ENCODE results near the gene FOSB.

The FOSB gene

DNA sequence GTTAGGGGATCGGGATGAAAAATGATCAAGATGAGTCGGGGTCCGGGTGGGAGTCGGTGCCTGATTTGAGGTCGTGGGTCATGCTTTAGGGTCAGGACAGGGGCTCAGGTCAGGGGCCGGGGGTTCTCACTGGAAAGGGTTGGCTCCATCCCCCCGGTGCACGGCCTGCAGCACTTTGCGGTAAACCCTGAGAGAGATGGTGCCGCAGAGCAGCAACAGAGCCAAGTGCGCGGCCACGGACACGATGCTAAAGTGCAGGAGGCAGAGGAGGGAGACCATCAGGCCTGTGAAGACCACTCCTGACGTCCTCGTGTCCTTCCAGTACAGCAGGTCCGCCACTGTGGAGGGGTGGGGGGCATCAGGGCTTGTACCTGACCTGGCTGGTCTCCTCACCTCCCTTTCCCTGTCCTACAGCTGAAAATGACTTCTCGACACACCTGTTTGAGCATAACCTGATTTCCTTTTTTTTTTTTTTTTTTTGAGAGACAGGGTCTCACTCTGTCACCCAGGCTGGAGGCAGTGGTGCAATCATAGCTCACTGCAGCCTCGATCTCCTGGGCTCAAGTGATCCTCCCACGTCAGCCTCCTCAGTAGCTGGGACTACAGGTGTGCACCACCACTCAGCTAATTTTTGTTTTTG lies 21.5 kb downstream of the FOSB start:
- no peaks in the 10 kb centered on the region for H3K9me3 Mint-ChIP-seq
- H3K4me1 Mint-ChIP-seq (ENCODE audit: low read depth): peaks cover 37% of the 10 kb centered on the region
- no peak overlapping the region for H3K27ac Mint-ChIP-seq
- peaks cover 19% of the 10 kb centered on the region for H3K36me3 Mint-ChIP-seq (ENCODE audit: low read depth)
- intact Hi-C loops (cut with micrococcal nuclease): no loop called here
- peaks cover 14% of the 10 kb centered on the region for H3K27me3 Mint-ChIP-seq
- H3K4me3 Mint-ChIP-seq: no peak overlapping the region

DNA sequence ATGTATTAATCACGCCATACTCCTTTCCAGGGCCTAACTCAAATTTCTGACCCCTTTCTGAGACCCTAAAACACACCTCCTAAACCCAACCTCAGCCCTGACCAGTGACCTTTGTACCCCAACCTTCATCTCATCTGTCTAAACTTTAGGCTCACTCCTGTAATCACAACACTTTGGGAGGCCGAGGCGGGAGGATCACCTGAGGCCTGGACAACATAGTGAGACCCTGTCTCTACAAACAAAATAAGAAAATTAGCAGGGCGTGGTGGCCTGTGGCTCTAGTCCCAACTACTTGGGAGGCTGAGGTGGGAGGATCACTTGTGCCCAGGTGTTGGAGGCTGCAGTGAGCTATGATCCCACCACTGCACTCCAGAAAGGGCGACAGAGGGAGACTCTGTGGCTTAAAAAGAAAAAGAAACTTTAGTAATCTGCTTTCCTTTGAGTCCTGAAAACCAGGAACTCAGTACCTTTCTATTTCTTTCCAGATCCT lies 24.4 kb downstream of the FOSB start:
- Mint-ChIP-seq H3K27ac (peak overlapping the region; percentile 70), H3K4me3 (peak overlapping the region; percentile 80), H3K9me3 (no peaks in the 10 kb centered on the region), H3K4me1 (ENCODE audit: low read depth) (peaks cover 40% of the 10 kb centered on the region), H3K27me3 (peaks cover 36% of the 10 kb centered on the region), H3K36me3 (ENCODE audit: low read depth) (peaks cover 13% of the 10 kb centered on the region)
- intact Hi-C loops (cut with micrococcal nuclease): loop anchor here (10.0 kb wide), 1 partner anchor 153 kb away; no protein-coding TSS in a partner anchor

DNA sequence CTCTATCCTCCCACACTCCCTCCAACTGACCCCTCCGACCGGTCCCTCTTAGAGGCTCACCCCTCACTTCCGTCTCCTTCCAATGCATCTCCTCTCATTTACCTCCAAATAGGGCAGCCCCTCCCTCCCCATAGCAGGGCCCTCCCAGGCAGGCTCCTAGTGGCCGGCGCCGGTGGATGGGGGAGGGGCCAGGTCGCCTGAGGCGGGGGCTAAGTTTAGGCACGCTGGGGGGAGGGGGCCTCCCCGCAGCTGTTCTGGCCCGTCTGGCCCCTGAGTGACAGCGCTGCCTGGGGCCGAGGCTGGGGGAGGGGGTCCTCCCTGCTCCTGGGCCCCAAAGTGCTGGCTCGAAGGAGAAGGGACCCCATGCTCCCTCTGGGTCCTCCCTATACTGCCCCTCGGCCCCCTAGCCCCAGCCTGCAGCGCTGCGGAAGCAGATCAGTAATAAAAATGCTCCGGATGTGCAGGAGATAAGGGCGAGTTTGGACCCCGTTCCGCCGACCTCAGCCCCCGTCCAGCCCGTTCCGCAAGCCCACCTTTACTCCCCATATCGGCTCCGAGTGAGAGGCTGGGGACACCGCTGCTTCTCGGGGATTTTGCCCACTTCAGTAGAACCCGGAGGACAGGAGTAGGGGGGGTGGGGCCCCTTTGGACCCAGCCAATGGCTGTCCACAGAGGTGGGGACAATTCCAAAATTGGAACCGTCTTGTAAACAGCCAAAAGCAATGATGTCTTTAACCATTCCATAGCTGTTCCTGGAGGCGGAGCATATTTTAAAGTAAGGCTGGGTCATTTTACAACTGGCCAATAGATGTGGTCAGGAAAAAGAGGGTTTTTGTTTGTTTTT lies 25.1 kb downstream of the FOSB start:
- Mint-ChIP-seq H3K4me3 (peak overlapping the region; percentile 80), H3K27me3 (peaks cover 39% of the 10 kb centered on the region), H3K4me1 (ENCODE audit: low read depth) (peaks cover 46% of the 10 kb centered on the region), H3K27ac (peak overlapping the region; percentile 70), H3K9me3 (no peaks in the 10 kb centered on the region), H3K36me3 (ENCODE audit: low read depth) (peaks cover 13% of the 10 kb centered on the region)
- intact Hi-C loops (cut with micrococcal nuclease): loop anchor here (1.0 to 10.0 kb wide), 2 partner anchors 65 to 152 kb away; no protein-coding TSS in a partner anchor

GRCh38 chr19:45494261-45494916 lies 26.6 kb downstream of the FOSB start:
- no peak overlapping the region for H3K27ac Mint-ChIP-seq
- intact Hi-C loops (cut with micrococcal nuclease): loop anchor here (10.0 kb wide), 1 partner anchor 150 kb away; no protein-coding TSS in a partner anchor
- H3K27me3 Mint-ChIP-seq: peaks cover 50% of the 10 kb centered on the region
- H3K36me3 Mint-ChIP-seq (ENCODE audit: low read depth): no peaks in the 10 kb centered on the region
- no peaks in the 10 kb centered on the region for H3K9me3 Mint-ChIP-seq
- H3K4me1 Mint-ChIP-seq (ENCODE audit: low read depth): peaks cover 60% of the 10 kb centered on the region
- H3K4me3 Mint-ChIP-seq: no peak overlapping the region

DNA sequence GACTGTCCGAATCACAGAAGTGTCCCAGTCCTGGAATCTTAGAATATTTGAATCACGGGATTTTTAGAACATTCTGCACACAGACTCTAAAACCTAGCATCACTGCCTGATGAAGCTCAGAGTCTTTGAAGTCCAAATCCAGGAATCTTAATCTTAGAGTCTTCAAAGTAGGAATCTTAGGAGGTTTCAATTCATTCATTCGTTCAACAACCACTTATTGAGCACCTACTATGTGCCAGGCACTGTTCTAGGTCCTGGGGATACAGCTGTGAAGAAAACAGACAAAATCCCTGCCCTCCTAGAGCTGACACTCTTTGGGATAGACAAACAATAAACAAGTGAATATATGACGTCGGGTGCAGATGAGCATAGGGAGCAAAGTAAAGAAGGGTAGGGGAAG lies 27.4 kb downstream of the FOSB start:
- intact Hi-C loops (cut with micrococcal nuclease): loop anchor here (10.0 kb wide), 1 partner anchor 150 kb away; no protein-coding TSS in a partner anchor
- peaks cover 53% of the 10 kb centered on the region for H3K27me3 Mint-ChIP-seq
- peak overlapping the region; percentile 5 for H3K4me3 Mint-ChIP-seq
- peaks cover 65% of the 10 kb centered on the region for H3K4me1 Mint-ChIP-seq (ENCODE audit: low read depth)
- no peak overlapping the region for H3K27ac Mint-ChIP-seq
- H3K9me3 Mint-ChIP-seq: no peaks in the 10 kb centered on the region
- H3K36me3 Mint-ChIP-seq (ENCODE audit: low read depth): no peaks in the 10 kb centered on the region

DNA sequence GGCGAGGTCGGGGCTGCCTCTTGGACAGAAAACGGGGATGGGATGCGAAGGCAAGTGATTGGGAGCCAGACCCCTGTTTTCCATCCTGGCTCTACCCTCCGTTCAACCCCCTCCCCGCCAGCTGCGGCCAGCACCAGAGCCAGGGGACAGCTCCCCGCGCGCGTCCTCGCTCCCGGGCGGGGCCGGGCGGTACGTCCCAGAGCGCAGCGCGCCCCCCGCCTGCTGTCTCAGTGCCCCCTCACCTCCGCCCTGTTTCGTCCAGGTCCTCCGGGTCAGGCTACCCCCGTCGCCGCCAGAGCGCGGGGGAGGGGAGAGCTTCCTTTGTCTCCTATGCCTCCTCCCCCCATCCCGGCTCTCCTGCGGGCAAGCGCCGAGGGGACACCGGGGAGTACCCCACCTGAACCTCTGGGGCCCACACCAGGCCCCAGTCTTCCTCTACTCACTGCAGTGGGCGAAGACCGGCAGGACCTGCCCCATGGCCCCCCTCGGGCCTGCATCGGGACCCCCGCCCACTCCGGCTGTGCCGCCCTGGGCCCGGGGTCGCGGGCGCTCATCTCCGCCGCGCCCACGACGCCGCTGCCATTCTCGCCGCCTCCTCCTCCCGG lies 28.7 kb downstream of the FOSB start:
- H3K4me1 Mint-ChIP-seq (ENCODE audit: low read depth): peaks cover 77% of the 10 kb centered on the region
- no peaks in the 10 kb centered on the region for H3K36me3 Mint-ChIP-seq (ENCODE audit: low read depth)
- peak overlapping the region; percentile 78 for H3K4me3 Mint-ChIP-seq
- H3K27me3 Mint-ChIP-seq: peaks cover 53% of the 10 kb centered on the region
- peak overlapping the region; percentile 71 for H3K27ac Mint-ChIP-seq
- intact Hi-C loops (cut with micrococcal nuclease): loop anchor here (10.0 kb wide), 1 partner anchor 148 kb away; no protein-coding TSS in a partner anchor
- H3K9me3 Mint-ChIP-seq: no peaks in the 10 kb centered on the region

- intact Hi-C loops (cut with micrococcal nuclease): loop anchor here (10.0 kb wide), 1 partner anchor 147 kb away; no protein-coding TSS in a partner anchor
- Mint-ChIP-seq H3K27ac (peak overlapping the region; percentile 71), H3K36me3 (ENCODE audit: low read depth) (no peaks in the 10 kb centered on the region), H3K9me3 (no peaks in the 10 kb centered on the region), H3K4me3 (no peak overlapping the region), H3K4me1 (ENCODE audit: low read depth) (peaks cover 79% of the 10 kb centered on the region), H3K27me3 (peaks cover 51% of the 10 kb centered on the region)
Observed at GRCh38 chr19:45497791-45498190, 30.0 kb downstream of the FOSB start.

DNA sequence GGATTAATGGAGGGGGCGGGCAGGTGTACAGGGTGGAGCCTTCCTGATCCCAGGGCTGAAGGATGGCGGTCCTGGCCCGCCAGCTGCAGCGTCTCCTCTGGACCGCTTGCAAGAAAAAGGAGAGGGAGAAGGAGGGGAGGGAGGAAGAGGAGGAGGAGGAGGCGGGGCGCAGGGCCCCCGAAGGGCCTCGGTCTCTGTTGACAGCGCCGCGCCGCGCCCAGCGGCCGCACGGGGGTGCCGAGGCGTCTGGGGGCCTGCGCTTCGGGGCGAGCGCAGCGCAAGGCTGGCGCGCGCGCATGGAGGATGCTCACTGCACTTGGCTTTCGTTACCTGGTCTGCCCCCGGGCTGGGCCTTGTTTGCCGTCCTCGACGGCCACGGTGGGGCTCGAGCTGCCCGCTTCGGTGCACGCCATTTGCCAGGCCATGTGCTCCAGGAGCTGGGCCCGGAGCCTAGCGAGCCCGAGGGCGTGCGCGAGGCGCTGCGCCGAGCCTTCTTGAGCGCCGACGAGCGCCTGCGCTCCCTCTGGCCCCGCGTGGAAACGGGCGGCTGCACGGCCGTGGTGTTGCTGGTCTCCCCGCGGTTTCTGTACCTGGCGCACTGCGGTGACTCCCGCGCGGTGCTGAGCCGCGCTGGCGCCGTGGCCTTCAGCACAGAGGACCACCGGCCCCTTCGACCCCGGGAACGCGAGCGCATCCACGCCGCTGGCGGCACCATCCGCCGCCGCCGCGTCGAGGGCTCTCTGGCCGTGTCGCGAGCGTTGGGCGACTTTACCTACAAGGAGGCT lies 30.8 kb downstream of the FOSB start, which contains the start of gene PPM1N:
TSS of gene PPM1N (plus strand) at position 33 of the 785 bp plus-strand sequence. CDS start at position 63, 30 bp downstream.
- H3K4me3 Mint-ChIP-seq: peak within 1 kb of the TSS; percentile 78
- H3K4me1 Mint-ChIP-seq (ENCODE audit: low read depth): peaks cover 76% of the 10 kb centered on the region
- intact Hi-C loops (cut with micrococcal nuclease): loop anchor here (10.0 kb wide), 1 partner anchor 146 kb away; no protein-coding TSS in a partner anchor
- no peaks in the 10 kb centered on the region for H3K36me3 Mint-ChIP-seq (ENCODE audit: low read depth)
- no peaks in the 10 kb centered on the region for H3K9me3 Mint-ChIP-seq
- H3K27me3 Mint-ChIP-seq: peaks cover 49% of the 10 kb centered on the region
- H3K27ac Mint-ChIP-seq: peak within 1 kb of the TSS; percentile 90

DNA sequence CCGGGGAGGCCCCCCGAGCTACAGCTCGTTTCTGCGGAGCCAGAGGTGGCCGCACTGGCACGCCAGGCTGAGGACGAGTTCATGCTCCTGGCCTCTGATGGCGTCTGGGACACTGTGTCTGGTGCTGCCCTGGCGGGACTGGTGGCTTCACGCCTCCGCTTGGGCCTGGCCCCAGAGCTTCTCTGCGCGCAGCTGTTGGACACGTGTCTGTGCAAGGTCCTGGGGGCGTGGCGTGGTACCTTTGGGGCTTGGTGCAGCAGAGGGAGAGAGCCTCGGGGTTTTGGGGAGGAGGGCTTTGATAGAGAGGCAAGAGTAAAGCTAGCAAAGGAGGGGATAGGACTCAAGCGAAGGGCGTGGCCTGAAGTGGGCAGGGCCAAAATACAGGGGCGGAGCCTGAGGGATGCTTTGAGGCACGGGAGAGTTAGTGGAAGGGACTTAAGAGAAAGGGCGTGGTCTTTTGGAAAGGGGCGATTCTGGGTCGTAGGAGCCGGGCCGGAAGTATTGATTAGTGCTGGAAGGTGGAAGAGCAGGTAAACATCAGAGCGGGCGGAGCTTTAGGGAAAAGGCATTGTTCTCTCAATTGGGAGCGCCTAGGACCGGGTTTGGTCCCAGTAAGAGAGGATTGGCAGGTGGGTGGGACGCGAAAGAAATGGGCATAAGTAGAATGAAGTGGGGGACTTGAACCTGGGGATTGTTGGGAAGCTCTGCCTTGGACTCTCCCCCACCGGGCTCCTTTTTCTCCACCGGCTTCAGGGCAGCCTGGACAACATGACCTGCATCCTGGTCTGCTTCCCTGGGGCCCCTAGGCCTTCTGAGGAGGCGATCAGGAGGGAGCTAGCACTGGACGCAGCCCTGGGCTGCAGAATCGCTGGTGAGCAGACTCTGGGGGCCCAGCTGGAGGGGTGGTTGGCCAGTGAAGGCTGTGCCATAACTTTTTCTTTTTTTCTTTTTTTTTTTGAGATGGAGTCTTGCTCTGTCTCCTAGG lies 31.7 kb downstream of the FOSB start:
- Mint-ChIP-seq H3K27me3 (peaks cover 45% of the 10 kb centered on the region), H3K4me3 (peak overlapping the region; percentile 41), H3K36me3 (ENCODE audit: low read depth) (no peaks in the 10 kb centered on the region), H3K27ac (peak overlapping the region; percentile 90), H3K9me3 (no peaks in the 10 kb centered on the region), H3K4me1 (ENCODE audit: low read depth) (peaks cover 77% of the 10 kb centered on the region)
- intact Hi-C loops (cut with micrococcal nuclease): loop anchor here (10.0 kb wide), 1 partner anchor 145 kb away; no protein-coding TSS in a partner anchor

GRCh38 chr19:45500918-45501729 lies 33.3 kb downstream of the FOSB start:
- no peak overlapping the region for H3K4me3 Mint-ChIP-seq
- H3K27ac Mint-ChIP-seq: peak overlapping the region; percentile 90
- H3K36me3 Mint-ChIP-seq (ENCODE audit: low read depth): no peaks in the 10 kb centered on the region
- H3K4me1 Mint-ChIP-seq (ENCODE audit: low read depth): peaks cover 82% of the 10 kb centered on the region
- intact Hi-C loops (cut with micrococcal nuclease): no loop called here
- peaks cover 29% of the 10 kb centered on the region for H3K27me3 Mint-ChIP-seq
- no peaks in the 10 kb centered on the region for H3K9me3 Mint-ChIP-seq

DNA sequence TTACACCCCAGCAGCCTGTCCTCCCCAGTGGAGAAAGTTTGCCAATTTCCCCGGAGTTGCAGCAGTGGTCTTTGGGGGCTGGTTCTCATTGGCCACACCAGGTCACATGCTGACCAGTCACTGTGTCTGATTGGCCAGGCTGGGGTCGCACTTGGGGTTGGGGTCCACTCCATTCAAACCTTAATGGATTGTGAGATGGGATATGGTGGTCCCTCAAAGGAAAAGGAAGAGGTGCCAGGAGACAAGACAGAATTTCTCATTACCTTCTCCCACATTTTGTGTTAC lies 33.9 kb downstream of the FOSB start:
- intact Hi-C loops (cut with micrococcal nuclease): no loop called here

More for the DNA sequence above, 33.9 kb downstream of the FOSB start:
- H3K27me3 Mint-ChIP-seq: peaks cover 24% of the 10 kb centered on the region
- H3K27ac Mint-ChIP-seq: peak overlapping the region; percentile 90
- H3K4me3 Mint-ChIP-seq: peak overlapping the region; percentile 11
- peaks cover 81% of the 10 kb centered on the region for H3K4me1 Mint-ChIP-seq (ENCODE audit: low read depth)
- H3K36me3 Mint-ChIP-seq (ENCODE audit: low read depth): peaks cover 2% of the 10 kb centered on the region
- H3K9me3 Mint-ChIP-seq: no peaks in the 10 kb centered on the region
